Measurements from ENCODE around the gene SLC2A1.

SLC2A1 gene

DNA sequence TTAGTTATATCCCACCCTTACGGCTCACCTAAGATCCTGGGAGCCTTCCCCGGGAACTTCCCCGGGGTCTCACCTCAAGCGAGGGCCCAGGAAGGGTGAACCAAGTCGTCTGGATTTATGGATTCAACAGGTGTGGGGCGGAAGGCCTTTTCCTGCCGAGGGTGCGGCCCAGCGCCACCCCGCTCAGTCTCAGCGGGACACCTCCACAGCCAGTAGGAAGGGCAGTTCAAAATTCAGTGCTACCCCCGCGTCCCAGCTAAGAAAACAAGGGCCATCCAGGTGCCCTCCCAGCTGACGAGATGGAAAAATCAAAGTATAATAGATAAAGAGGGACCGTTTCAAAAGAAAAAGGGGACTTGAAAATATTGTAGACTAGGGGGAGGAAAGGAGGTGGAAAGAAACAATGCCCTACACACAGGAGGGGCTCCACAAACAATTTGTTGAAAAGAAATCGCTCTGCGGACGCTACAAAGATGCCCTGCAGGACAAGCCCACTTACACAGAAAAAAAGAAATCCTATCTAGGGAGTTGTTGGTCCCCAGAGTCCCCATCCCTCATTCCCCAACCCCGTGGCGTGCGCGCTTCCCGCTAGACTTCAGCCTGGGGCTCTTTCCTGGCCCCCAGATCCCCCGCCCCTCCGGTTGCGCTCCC lies 1.3 kb downstream of the SLC2A1 start:
- Histone ChIP-seq H3K36me3 (ENCODE audit: control insufficient read depth, insufficient read depth, low read length) (peaks cover 30% of the 10 kb centered on the region), H3K9me3 (ENCODE audit: control insufficient read depth, low read length) (no peaks in the 10 kb centered on the region), H3K27ac (ENCODE audit: low read depth, low read length, severe bottlenecking) (peak overlapping the region; percentile 12), H3K4me1 (ENCODE audit: control insufficient read depth, insufficient read depth, low read length, poor library complexity, severe bottlenecking) (peaks cover 37% of the 10 kb centered on the region), H3K4me3 (ENCODE audit: extremely low read depth, insufficient read depth, low read length, poor library complexity, severe bottlenecking) (peak overlapping the region; percentile 74)
- 2 to 3% methylated on average over 20 to 23 of the region's 26 CpGs for WGBS, 2 experiments (ENCODE audit: insufficient coverage in 2 of 2)

DNA sequence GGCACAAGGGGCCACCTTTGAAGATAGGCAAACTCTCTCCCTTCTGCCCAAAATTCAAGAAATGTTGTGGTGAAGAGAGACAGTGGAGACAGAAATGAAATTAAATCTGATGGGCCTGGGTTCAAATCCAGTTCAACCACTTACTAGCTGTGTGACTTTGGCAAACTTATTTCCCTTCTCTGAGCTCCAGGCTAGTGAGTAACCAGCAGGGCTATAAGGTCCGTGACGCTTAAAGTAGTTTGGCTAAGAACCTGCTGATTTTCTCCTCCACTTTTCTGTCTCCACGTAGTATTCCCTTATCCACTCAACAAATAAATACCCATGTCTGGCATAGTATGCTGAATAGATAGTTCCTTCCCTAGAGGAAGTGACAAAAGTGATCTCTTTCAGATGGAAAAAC lies 1.9 kb downstream of the SLC2A1 start:
- Histone ChIP-seq H3K4me1 (ENCODE audit: control insufficient read depth, insufficient read depth, low read length, poor library complexity, severe bottlenecking) (peaks cover 33% of the 10 kb centered on the region), H3K9me3 (ENCODE audit: control insufficient read depth, low read length) (no peaks in the 10 kb centered on the region), H3K36me3 (ENCODE audit: control insufficient read depth, insufficient read depth, low read length) (peaks cover 37% of the 10 kb centered on the region), H3K4me3 (ENCODE audit: extremely low read depth, insufficient read depth, low read length, poor library complexity, severe bottlenecking) (peak overlapping the region; percentile 74), H3K27ac (ENCODE audit: low read depth, low read length, severe bottlenecking) (no peak overlapping the region)
- 35% methylated on average over 3 of the region's 3 CpGs; no CpG with 5 or more reads in 1 of the 2 experiments for WGBS, 2 experiments (ENCODE audit: insufficient coverage in 2 of 2)

DNA sequence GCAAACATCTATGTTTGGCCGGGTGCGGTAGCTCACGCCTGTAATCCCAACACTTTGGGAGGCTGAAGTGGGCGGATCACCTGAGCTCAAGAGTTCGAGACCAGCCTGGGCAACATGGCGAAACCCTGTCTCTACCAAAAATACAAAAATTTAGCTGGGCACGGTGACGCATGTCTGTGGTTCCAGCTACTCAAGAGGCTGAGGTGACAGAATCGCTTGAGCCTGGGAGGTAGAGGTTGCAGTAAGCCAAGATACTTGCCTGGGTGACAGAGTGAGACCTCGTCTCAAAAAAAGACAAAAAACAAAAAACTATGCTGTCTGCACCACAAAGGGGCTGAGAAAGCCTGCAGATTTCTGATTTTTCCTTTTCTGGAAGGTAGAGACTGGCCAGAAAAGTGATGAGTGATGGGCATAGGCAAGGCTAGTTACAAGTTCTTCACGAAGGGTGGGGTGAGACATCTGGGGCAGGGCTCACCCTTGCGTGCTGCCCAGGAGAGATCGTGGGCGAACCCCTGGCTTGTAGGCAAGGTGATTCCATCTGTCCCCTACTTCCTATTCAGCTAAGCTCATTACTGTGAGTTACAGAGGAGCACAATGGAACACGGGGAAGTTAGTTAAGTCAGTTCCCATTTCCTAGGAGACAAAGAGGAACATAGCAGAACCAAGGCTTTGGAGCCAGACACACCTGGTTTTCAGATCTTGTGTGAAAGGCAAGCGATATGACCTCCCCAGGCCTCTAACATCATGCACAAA lies 3.2 kb downstream of the SLC2A1 start:
- H3K27ac ChIP-seq (ENCODE audit: low read depth, low read length, severe bottlenecking) = no peak overlapping the region
- 83 to 87% methylated on average over 11 to 15 of the region's 16 CpGs for WGBS, 2 experiments (ENCODE audit: insufficient coverage in 2 of 2)
- H3K4me3 ChIP-seq (ENCODE audit: extremely low read depth, insufficient read depth, low read length, poor library complexity, severe bottlenecking) = peak overlapping the region; percentile 74
- H3K4me1 ChIP-seq (ENCODE audit: control insufficient read depth, insufficient read depth, low read length, poor library complexity, severe bottlenecking) = peaks cover 27% of the 10 kb centered on the region
- H3K9me3 ChIP-seq (ENCODE audit: control insufficient read depth, low read length) = no peaks in the 10 kb centered on the region
- H3K36me3 ChIP-seq (ENCODE audit: control insufficient read depth, insufficient read depth, low read length) = peaks cover 47% of the 10 kb centered on the region

DNA sequence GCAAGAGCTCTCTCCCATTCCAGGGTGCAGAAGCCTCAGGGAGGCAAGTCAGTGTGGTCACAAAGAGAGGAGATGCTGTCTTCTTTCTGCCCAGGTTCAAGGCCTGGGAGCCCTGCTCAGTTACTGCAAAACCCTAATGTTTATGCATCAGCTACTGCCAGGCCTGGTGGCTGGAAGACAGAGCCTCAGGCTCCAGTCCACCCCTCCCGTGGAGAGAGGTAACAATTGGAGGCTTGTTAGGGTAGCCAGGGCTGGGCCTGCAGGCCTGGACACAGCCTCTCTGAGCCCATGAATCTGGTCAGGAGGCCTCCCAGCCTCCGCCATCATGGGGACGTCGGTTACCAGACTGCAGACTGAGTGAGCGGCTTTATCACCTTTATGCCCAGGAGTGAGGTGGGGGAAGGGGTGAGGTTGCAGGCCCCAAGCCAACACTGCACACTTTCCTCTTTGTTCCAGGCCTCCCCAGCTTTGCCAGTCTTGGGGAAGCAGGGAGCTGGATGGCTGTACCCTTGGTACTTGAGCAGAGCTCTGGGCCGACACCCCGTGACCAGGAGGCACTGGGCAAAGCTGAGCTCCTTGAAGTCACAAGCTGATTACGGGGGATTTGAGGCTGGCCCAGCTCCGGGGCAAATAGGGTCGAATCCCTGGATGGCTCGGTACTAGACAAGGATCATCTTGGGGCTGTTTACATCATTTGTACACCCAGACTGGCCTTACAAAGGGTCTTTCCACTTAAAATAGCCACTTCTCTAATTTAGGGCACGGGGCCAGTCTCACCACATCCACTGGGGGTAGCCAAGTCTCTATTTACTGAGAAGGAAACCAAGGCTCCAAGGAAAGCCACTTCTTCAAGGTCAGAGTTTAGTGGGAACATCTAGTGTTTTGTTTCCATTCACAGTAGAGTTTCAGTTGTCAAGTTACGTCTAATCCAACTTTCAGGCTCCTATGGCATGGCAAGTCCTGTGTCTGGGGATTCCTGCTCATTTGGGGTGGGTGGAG lies 5.2 kb downstream of the SLC2A1 start:
- Histone ChIP-seq H3K4me3 (ENCODE audit: extremely low read depth, insufficient read depth, low read length, poor library complexity, severe bottlenecking) (no peak overlapping the region), H3K9me3 (ENCODE audit: control insufficient read depth, low read length) (no peaks in the 10 kb centered on the region), H3K4me1 (ENCODE audit: control insufficient read depth, insufficient read depth, low read length, poor library complexity, severe bottlenecking) (peaks cover 44% of the 10 kb centered on the region), H3K36me3 (ENCODE audit: control insufficient read depth, insufficient read depth, low read length) (peaks cover 47% of the 10 kb centered on the region), H3K27ac (ENCODE audit: low read depth, low read length, severe bottlenecking) (no peak overlapping the region)
- WGBS, 2 experiments (ENCODE audit: insufficient coverage in 2 of 2) = 88 to 94% methylated on average over 9 to 12 of the region's 13 CpGs

DNA sequence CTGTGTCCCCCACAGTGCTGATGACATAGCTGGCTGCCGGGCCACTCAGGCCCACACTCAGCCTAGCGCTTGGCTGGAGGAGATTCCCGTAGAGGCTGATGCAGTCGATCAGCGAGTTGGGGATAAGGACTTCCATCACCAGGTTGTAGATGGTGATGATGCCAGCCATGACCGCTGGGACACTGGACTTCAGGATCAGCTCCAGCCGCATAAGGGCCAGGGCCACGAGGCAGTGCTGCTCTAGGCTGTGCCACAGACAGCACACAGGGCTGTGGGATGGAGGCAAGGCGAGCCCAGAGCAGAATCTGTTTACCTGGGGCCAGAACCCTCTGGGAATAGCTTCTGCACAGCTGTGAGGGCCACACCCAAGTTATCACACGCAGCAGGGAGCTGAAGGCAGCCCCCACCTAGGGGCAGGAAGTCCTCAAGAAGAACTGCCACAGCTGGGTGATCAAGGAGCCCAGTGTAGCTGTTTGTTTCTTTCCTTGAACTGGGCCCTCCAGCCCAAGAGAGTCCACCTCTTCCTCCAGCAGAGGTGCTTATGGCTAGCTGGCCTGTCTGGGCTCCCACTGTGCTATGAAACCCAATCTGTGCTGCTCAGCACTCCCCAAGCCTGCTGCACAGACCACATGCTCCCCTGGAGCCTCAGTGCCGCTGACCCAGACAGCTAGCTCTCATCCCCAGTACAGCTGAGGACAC lies 6.2 kb downstream of the SLC2A1 start:
- 92 to 96% methylated on average over 11 of the region's 11 CpGs for WGBS, 2 experiments (ENCODE audit: insufficient coverage in 2 of 2)
- Histone ChIP-seq H3K9me3 (ENCODE audit: control insufficient read depth, low read length) (no peaks in the 10 kb centered on the region), H3K27ac (ENCODE audit: low read depth, low read length, severe bottlenecking) (no peak overlapping the region), H3K4me1 (ENCODE audit: control insufficient read depth, insufficient read depth, low read length, poor library complexity, severe bottlenecking) (peaks cover 47% of the 10 kb centered on the region), H3K36me3 (ENCODE audit: control insufficient read depth, insufficient read depth, low read length) (peaks cover 49% of the 10 kb centered on the region), H3K4me3 (ENCODE audit: extremely low read depth, insufficient read depth, low read length, poor library complexity, severe bottlenecking) (no peak overlapping the region)

DNA sequence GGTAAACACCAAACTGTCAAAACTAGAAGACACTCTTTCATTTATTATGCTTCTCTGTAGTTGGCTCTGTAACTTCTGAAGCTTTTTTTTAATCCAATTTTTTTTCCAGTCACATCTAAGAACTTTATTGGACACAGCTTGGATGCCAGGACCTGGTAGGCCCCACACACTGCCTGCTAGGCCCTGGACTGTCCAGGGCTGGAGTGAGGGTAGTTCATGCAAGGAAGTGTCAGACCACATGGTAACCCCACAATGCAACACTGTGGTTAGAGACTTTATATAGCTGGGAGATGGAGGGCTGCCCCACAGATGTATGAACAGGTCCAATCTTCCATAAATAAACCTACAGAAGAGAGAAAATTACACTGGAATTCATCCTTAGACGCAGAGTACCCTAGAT lies 7.1 kb downstream of the SLC2A1 start:
- Histone ChIP-seq H3K4me3 (ENCODE audit: extremely low read depth, insufficient read depth, low read length, poor library complexity, severe bottlenecking) (no peak overlapping the region), H3K9me3 (ENCODE audit: control insufficient read depth, low read length) (no peaks in the 10 kb centered on the region), H3K4me1 (ENCODE audit: control insufficient read depth, insufficient read depth, low read length, poor library complexity, severe bottlenecking) (peaks cover 44% of the 10 kb centered on the region), H3K36me3 (ENCODE audit: control insufficient read depth, insufficient read depth, low read length) (peaks cover 49% of the 10 kb centered on the region), H3K27ac (ENCODE audit: low read depth, low read length, severe bottlenecking) (no peak overlapping the region)
- WGBS, 2 experiments (ENCODE audit: insufficient coverage in 2 of 2) = 100% methylated on average over 1 of the region's 1 CpG; no CpG with 5 or more reads in 1 of the 2 experiments

DNA sequence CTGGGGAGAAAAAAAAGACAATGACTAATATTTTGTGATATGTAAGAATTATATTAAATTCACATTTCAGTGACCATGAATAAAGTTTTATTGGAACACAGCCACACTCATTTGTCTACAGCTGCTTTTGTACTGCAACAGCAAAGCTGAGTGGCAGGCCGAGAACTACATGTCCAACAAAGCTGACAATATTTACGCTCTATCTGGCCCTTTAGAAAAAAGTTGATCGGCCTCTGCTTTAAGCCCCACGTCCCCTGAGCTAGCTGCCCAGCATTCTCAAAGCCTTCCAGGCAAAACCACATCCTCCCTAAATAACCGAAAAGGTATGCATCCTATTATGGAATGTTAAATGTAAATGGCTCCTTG lies 8.6 kb downstream of the SLC2A1 start:
- 75 to 95% methylated on average over 3 to 4 of the region's 5 CpGs for whole genome bisulfite sequencing, 2 experiments (ENCODE audit: insufficient coverage in 2 of 2)
- H3K9me3 ChIP-seq (ENCODE audit: control insufficient read depth, low read length) = no peaks in the 10 kb centered on the region
- H3K27ac ChIP-seq (ENCODE audit: low read depth, low read length, severe bottlenecking) = peak overlapping the region; percentile 37
- no peak overlapping the region for H3K4me3 ChIP-seq (ENCODE audit: extremely low read depth, insufficient read depth, low read length, poor library complexity, severe bottlenecking)
- H3K4me1 ChIP-seq (ENCODE audit: control insufficient read depth, insufficient read depth, low read length, poor library complexity, severe bottlenecking) = peaks cover 37% of the 10 kb centered on the region
- peaks cover 42% of the 10 kb centered on the region for H3K36me3 ChIP-seq (ENCODE audit: control insufficient read depth, insufficient read depth, low read length)

DNA sequence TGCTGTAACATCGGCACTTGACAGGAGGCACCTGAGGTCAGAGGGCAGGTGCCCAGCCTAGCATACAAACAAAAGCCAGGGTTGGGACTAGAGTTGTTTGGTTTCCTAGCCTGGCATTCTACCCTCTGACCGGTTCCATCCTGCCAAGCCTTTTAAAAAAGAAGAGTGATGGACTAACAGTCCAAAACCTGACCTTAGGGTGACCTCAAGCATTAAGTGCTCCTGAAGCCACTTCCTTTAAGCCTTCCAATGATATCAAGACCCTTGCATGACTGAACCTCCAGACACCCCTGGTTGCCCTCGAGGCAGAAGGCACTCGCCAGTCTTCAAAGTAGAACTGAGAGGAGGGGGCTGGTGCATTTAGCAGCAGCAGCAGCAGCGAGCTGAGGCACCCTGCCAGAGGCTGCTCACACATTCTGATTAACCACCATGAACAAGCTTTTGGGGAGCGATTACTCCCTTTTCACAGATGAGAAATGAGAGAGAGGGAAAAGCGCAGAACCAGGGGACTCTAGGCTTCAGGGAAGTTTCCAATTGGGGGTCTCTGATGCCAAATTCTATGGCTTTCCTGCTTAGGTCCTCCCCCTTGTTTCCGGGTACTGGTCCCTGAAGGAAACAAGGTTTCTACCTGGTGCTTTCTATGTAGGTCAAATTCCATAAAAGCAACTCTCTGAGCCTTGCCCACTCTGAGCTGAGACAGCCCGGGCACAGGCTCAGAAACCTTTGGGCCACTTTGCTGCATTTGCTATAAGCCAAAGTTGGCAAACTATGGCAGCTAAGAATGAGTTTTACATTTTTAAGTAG lies 9.2 kb downstream of the SLC2A1 start:
- WGBS, 2 experiments (ENCODE audit: insufficient coverage in 2 of 2) = 79 to 90% methylated on average over 4 to 8 of the region's 9 CpGs
- H3K4me3 ChIP-seq (ENCODE audit: extremely low read depth, insufficient read depth, low read length, poor library complexity, severe bottlenecking) = no peak overlapping the region
- peak overlapping the region; percentile 49 for H3K27ac ChIP-seq (ENCODE audit: low read depth, low read length, severe bottlenecking)
- H3K36me3 ChIP-seq (ENCODE audit: control insufficient read depth, insufficient read depth, low read length) = peaks cover 37% of the 10 kb centered on the region
- no peaks in the 10 kb centered on the region for H3K9me3 ChIP-seq (ENCODE audit: control insufficient read depth, low read length)
- H3K4me1 ChIP-seq (ENCODE audit: control insufficient read depth, insufficient read depth, low read length, poor library complexity, severe bottlenecking) = peaks cover 42% of the 10 kb centered on the region

DNA sequence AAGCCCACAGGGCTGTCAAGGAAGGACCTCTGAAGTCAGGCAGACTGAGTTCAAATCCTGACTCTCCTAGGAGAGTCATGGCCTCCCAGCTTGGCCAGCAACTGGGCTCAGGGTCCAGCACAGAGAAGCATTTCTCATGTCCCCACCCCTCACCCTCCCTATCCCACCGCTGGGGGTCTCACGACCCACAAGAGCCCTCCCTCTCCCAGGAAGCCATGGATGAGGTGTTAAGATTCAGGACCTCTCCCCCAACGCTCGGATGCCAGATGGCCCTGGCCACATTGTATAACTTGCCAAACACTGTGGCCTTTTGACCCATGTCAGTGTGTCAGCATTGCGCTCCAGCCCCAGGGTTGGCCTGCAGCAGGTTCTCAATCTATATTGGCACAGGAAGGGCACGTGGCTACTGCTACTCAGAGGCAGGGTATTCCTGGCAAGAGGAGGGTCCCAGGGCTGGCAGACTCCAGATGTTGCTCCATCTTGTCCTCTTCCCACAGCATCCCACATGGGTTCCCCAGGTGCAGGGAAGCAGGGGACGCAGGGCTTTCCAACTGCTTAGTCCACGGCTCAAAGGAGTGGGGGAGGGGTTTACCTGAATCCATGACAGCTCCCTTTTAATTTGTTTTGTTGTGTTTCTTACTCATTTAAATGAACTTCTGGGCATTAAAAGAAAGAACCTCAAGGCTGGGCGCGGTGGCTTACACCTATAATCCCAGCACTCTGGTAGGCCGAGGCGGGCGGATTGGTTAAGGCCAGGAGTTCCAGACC lies 10.5 kb downstream of the SLC2A1 start:
- Histone ChIP-seq H3K36me3 (ENCODE audit: control insufficient read depth, insufficient read depth, low read length) (peaks cover 34% of the 10 kb centered on the region), H3K9me3 (ENCODE audit: control insufficient read depth, low read length) (no peaks in the 10 kb centered on the region), H3K4me3 (ENCODE audit: extremely low read depth, insufficient read depth, low read length, poor library complexity, severe bottlenecking) (no peak overlapping the region), H3K4me1 (ENCODE audit: control insufficient read depth, insufficient read depth, low read length, poor library complexity, severe bottlenecking) (peaks cover 47% of the 10 kb centered on the region), H3K27ac (ENCODE audit: low read depth, low read length, severe bottlenecking) (no peak overlapping the region)
- 73 to 85% methylated on average over 8 to 11 of the region's 13 CpGs for WGBS, 2 experiments (ENCODE audit: insufficient coverage in 2 of 2)
